HG03045 (cell line): Measurements from ENCODE around the gene DENND2D.

Source experiments
- ATAC-seq: cut with Tn5 transposase; IDR thresholded peaks from one replicate; pipeline ENCODE4 v1.9.1; 2021; ENCODE audit warnings: mild to moderate bottlenecking, moderate library complexity; ENCODE audit not compliant: unreplicated experiment

The DENND2D gene

DNA sequence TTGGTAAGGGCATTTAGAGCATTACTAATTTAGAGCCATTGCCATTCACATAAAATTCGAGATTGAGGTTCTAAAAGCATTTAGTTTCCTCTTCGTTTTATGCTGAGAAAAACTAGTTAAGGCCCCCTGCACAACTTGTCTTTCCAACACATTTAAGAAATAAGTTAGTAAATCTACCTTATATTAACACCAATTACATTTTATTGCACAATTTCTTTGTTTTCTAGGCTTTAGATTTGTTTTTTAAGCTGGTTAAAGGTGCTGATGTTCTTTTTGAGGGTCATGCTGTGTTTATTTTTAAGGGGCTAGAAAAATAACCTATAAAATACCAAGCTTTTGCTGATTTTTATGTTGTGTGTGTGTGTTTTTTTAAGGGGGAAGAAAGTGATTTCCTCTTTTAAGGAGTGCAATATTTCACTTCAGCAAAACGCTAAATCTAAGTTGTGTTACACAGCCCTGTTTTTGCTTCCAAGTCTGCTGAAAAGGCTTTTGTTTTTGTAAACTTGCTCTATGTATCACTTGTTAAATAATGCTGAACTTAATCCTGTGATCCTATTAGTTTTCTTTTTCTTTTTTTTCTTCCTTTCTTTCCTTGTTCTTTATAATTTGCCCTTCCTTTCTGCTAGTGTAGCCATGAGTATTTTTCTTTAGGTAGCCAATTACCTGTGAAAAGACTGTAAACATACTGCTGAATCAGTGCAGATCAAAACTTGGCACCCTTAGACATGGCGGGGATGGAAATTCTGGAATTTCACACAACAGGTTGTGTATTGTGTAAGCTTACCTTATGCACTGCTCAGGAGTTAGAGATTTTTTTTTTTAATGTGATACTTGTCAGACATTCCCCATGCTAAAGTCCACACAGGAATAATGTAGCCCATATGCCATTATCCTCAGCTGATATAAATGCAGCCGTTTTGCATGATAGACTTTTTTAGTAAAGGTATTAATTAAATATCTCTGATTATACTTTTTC is 58.9 kb downstream of the DENND2D start:
- ATAC-seq, result no peak

DNA sequence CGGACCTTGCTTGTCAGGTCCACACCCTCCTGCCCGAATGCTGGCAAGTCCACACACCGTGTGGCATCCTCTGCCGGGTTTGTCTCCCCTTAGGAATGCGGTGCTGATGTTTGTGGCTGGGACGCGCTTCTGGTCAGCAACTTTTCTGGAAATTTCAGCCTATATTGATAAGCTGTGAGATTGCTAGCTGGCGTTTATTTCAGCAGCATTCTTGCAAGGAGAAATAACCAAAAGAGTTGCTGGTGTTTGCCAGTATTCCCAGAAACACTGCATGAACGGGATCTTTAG is 59.8 kb downstream of the DENND2D start:
- ATAC-seq, result no peak

DNA sequence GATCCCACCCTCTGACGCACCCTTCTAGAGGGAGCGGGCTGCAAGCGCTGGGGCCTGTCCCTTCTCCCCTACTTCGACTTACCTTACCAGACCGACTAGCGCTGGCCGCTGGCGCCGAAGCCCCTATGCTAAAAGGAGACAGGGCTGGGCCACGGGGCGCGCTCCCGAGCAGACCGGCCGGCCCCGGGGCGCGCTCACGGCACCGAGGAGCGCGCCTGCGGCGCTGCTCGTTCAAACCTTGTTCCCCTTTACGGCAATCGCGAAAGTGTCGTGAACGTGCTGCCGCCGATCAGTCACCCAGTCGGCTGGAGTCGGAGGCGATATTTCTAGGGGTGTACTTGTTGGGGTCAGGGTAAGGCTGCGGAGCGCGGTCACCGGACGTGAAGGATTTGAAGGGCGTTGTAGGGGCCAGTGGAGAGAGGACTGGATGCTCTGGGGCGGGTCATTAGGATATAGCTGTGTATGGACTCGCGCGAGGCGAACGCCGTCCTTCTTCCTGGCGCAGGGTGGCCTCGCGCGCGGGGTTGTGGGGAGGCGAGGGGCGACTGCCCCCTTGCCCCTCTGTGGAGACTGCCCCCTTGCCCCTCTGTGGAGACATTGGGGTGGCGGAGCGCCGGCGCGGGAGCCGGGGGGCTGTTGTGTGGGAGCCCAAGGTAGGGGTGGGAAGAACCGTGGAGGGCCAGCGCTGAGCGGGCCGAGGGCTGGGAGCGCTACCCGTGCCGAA is 60.3 kb downstream of the DENND2D start, which contains the start of the genes CEPT1 and DRAM2:
Gene CEPT1 (plus strand): TSS at position 268 of the 724 bp plus-strand sequence. CDS start 7,492 bp downstream, outside the sequence.
Gene DRAM2 (minus strand): TSS at position 138 of the 724 bp plus-strand sequence. CDS start 8,539 bp downstream, outside the sequence.
- ATAC-seq, result peak; percentile 74

DNA sequence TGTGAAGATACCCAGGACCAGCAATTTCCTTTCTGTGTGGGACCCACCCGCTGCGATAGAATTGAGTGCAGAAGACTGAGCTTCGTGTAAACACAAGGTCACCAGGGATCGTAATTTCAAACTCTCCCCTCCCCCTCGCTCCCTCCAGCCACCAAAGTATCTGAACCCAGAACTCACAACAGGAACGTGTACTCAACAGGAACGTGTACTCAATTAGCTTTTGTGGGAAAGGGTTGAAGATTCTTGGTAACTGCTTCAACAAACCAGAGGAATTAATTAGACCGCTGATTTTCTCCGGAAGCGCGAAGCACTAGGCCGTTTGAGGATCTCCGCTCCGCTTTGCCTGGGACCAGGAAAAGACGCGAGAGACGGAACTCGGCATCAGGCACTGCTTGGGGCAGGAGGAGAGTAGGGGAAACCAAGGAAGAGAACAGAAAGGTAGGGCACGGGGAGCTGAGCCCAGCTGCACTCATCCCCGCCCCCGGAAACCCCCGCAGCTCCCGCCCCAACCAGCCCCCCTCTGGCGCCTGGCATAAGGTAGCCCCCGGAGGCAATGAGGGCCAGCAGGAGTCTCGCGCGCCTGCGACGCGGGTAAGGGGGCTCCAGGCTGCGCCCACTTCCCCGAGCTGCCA is 61.0 kb downstream of the DENND2D start:
- peak; percentile 32 for ATAC-seq
